Ascending aorta (tissue), 2 donors: Measurements from ENCODE around the gene ZNF76. TPM values are rescaled to one million over a fixed set of nuclear protein-coding genes. Genes with fewer than 3 reads are reported as not detected.

Source experiments
- DNase-seq, 2 donors: peaks; one replicate each; pipeline ENCODE4 v3.0.0-alpha.2; 2019; ENCODE audit warnings: low spot score in 2 of 2
- H3K27ac ChIP-seq, 2 donors: fragments of 200-600 bp; sonication (generic); one replicate each; pipeline ENCODE4 v1.5.1; 2016 to 2017; ENCODE audit warnings: mild to moderate bottlenecking in 1 of 2
- H3K27me3 ChIP-seq: fragments of 200-600 bp; sonication (generic); one replicate; pipeline ENCODE4 v1.5.1; 2017
- H3K36me3 ChIP-seq, 2 donors: fragments of 200-600 bp; sonication (generic); one replicate each; pipeline ENCODE4 v1.5.1; 2016
- H3K4me1 ChIP-seq, 2 donors: fragments of 200-600 bp; sonication (generic); one replicate each; pipeline ENCODE4 v1.5.1; 2016 to 2017; ENCODE audit warnings: mild to moderate bottlenecking in 1 of 2
- H3K4me3 ChIP-seq, 2 donors: fragments of 200-600 bp; sonication (generic); one replicate each; pipeline ENCODE4 v1.5.1; 2016 to 2017; ENCODE audit warnings: mild to moderate bottlenecking in 1 of 2
- H3K9me3 ChIP-seq, 2 donors: fragments of 200-600 bp; sonication (generic); one replicate each; pipeline ENCODE4 v1.5.1; 2016
- intact Hi-C: fragments of 100-400 bp; cut with DNase I; formaldehyde crosslinking; loops from one replicate; pipeline ENCODE4 v1.15.1; 2023
- total RNA-seq: library from RNA; depleted of rRNA; stranded (reverse); fragments of >200 nt; gene quantifications from one replicate; pipeline ENCODE4 v1.1.0, GENCODE V29; 2016
- TF ChIP-seq, protein P1 (sequence below), 3 experiments: fragments of 200-600 bp in 2 of 3; fragments of 450-650 bp in 1 of 3; sonication (generic) in 2 of 3; IDR thresholded peaks; one replicate each; pipeline ENCODE4 v1.5.1; 2016 to 2019; ENCODE audit warnings: antibody characterized with exemption in 3 of 3, mild to moderate bottlenecking in 1 of 3, moderate library complexity in 1 of 3

The ZNF76 gene
- total RNA-seq, 1 donor from 2014 or later: 55.7 TPM

GRCh38 chr6:35288834-35289233, 29.3 kb downstream of the ZNF76 start:
- Histone ChIP-seq H3K36me3 (peaks cover 88 to 98% of the 10 kb centered on the region in 2 donors), H3K27me3 (no peaks in the 10 kb centered on the region), H3K4me1 (no peaks in the 10 kb centered on the region), H3K9me3 (no peaks in the 10 kb centered on the region), H3K4me3 (no peak overlapping the region), H3K27ac (no peak overlapping the region)
- intact Hi-C loops: no loop called here
- TF ChIP-seq, protein P1, sequence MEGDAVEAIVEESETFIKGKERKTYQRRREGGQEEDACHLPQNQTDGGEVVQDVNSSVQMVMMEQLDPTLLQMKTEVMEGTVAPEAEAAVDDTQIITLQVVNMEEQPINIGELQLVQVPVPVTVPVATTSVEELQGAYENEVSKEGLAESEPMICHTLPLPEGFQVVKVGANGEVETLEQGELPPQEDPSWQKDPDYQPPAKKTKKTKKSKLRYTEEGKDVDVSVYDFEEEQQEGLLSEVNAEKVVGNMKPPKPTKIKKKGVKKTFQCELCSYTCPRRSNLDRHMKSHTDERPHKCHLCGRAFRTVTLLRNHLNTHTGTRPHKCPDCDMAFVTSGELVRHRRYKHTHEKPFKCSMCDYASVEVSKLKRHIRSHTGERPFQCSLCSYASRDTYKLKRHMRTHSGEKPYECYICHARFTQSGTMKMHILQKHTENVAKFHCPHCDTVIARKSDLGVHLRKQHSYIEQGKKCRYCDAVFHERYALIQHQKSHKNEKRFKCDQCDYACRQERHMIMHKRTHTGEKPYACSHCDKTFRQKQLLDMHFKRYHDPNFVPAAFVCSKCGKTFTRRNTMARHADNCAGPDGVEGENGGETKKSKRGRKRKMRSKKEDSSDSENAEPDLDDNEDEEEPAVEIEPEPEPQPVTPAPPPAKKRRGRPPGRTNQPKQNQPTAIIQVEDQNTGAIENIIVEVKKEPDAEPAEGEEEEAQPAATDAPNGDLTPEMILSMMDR (IDR thresholded peaks at IDR 0.05): no peak
- no peak for DNase-seq

- Histone ChIP-seq H3K4me1 (no peaks in the 10 kb centered on the region), H3K9me3 (no peaks in the 10 kb centered on the region), H3K4me3 (no peak overlapping the region), H3K27ac (no peak overlapping the region), H3K36me3 (peaks cover 75 to 86% of the 10 kb centered on the region in 2 donors), H3K27me3 (no peaks in the 10 kb centered on the region)
- TF ChIP-seq, protein P1 (IDR thresholded peaks at IDR 0.05): no peak
- intact Hi-C loops: loop anchor here (5.0 kb wide), 1 partner anchor 36 kb away; no protein-coding TSS in a partner anchor
- DNase-seq: no peak
Measured at GRCh38 chr6:35291491-35291890, 32.0 kb downstream of the ZNF76 start.

DNA sequence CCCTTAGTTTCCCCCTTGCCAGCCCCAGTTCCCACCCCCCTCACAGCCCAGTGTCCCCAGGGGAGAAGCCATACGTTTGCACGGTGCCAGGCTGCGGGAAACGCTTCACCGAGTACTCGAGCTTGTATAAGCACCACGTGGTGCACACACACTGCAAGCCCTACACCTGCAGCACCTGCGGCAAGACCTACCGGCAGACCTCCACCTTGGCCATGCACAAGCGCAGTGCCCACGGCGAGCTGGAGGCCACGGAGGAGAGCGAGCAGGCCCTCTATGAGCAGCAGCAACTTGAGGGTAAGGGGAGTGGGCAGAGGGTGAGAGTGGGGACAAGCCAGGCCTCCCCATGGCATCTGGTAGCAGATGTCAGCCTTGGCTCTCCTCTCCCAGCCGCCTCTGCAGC, 33.0 kb downstream of the ZNF76 start:
- Histone ChIP-seq H3K9me3 (no peaks in the 10 kb centered on the region), H3K27me3 (no peaks in the 10 kb centered on the region), H3K4me1 (peaks cover 0 to 2% of the 10 kb centered on the region in 2 donors), H3K27ac (no peak overlapping the region), H3K36me3 (peaks cover 65 to 77% of the 10 kb centered on the region in 2 donors), H3K4me3 (no peak overlapping the region)
- TF ChIP-seq, protein P1 (IDR thresholded peaks at IDR 0.05): no peak
- intact Hi-C loops: loop anchor here (5.0 kb wide), 1 partner anchor 35 kb away; no protein-coding TSS in a partner anchor
- DNase-seq: no peak

DNA sequence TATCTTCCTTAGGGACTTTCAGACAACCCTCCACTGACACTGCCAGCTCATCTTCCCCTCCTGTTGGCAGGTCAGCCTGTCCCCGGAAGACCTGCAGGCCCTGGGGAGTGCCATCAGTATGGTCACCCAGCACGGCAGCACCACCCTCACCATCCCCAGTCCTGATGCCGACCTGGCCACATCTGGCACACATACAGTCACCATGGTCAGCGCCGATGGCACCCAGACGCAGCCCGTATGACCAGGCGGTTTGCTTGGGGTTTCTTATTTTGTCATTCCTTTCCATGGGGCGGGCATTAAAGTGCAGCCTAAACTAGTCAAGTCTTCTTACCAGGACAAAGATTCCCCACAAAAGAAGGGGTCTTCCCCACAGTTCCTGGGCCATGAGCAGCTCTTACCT, 34.1 kb downstream of the ZNF76 start:
- intact Hi-C loops: loop anchor here (5.0 kb wide), 1 partner anchor 34 kb away; no protein-coding TSS in a partner anchor
- H3K36me3 ChIP-seq: peaks cover 57 to 65% of the 10 kb centered on the region in 2 donors
- no peaks in the 10 kb centered on the region for H3K27me3 ChIP-seq
- DNase-seq: no peak
- no peak overlapping the region for H3K4me3 ChIP-seq
- H3K4me1 ChIP-seq: peaks cover 0 to 3% of the 10 kb centered on the region in 2 donors
- TF ChIP-seq, protein P1 (IDR thresholded peaks at IDR 0.05): no peak
- no peak overlapping the region for H3K27ac ChIP-seq
- H3K9me3 ChIP-seq: no peaks in the 10 kb centered on the region

DNA sequence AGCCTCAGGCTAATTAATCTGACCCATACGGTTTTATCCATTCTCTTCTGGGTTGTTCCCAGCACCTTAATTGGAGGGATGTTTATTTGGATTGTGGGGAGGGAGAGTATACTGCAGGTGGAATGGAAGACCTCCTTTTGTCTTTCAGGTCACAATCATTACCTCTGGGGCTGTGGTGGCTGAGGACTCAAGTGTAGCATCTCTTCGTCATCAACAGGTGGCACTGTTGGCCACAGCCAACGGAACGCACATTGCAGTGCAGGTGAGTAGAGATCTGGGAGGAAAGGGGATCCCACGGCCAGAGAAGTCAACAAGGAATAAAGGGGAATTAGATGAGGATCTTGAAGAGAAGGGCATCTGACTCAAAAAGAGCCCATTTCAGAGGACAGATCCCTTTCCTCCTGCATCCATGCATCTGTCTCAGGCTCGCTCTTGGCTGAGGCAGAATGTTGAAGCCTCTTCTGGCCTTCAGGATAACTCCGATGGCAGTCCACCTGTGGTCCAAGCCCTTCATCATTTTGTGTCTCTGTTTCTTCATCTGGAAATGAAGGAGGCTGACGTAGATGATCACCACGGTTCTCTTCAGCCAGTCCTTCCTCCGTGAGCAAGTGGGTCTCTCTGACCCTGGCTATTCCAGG, 34.9 kb downstream of the ZNF76 start:
- no peak overlapping the region for H3K27ac ChIP-seq
- intact Hi-C loops: loop anchor here (5.0 kb wide), 1 partner anchor 33 kb away; no protein-coding TSS in a partner anchor
- H3K9me3 ChIP-seq: no peaks in the 10 kb centered on the region
- H3K4me1 ChIP-seq: peaks cover 0 to 3% of the 10 kb centered on the region in 2 donors
- H3K27me3 ChIP-seq: no peaks in the 10 kb centered on the region
- peaks cover 49 to 58% of the 10 kb centered on the region in 2 donors for H3K36me3 ChIP-seq
- TF ChIP-seq, protein P1 (IDR thresholded peaks at IDR 0.05): peak; percentile 40 to 62 (median 40)
- no peak overlapping the region for H3K4me3 ChIP-seq
- no peak for DNase-seq
